Mesenchymal stem cell (in vitro differentiated cells and primary cell): ENCODE results near the gene TERC. TPM values are rescaled to one million over a fixed set of nuclear protein-coding genes. Genes with fewer than 3 reads are reported as not detected.

Experiments used
- DNase-seq: peaks from one replicate; pipeline ENCODE4 v3.0.0-alpha.2; 2013
- H2AFZ ChIP-seq: one replicate; pipeline ENCODE4 v1.6.1; 2013; ENCODE audit warnings: low read depth, mild to moderate bottlenecking, control low read depth, inconsistent platforms, low read length, moderate library complexity
- H2AK5ac ChIP-seq: 2 replicates; pipeline ENCODE4 v1.6.1; 2013; ENCODE audit warnings: low read length, moderate library complexity, mild to moderate bottlenecking, inconsistent platforms; ENCODE audit not compliant: severe bottlenecking
- H2BK120ac ChIP-seq: one replicate; pipeline ENCODE4 v1.6.1; 2013; ENCODE audit warnings: low read depth, mild to moderate bottlenecking, inconsistent platforms, low read length, moderate library complexity
- H2BK12ac ChIP-seq, 2 experiments: one replicate each; pipeline ENCODE4 v1.6.1; 2013; ENCODE audit warnings: inconsistent platforms in 2 of 2, low read length in 2 of 2, mild to moderate bottlenecking in 2 of 2, moderate library complexity in 2 of 2, control low read depth in 1 of 2
- H2BK15ac ChIP-seq: one replicate; pipeline ENCODE4 v1.6.1; 2013; ENCODE audit warnings: mild to moderate bottlenecking, low read depth, inconsistent platforms; ENCODE audit not compliant: poor library complexity, severe bottlenecking
- H2BK5ac ChIP-seq: 2 replicates; pipeline ENCODE4 v1.6.1; 2013; ENCODE audit warnings: low read depth, mild to moderate bottlenecking, low read length, control low read depth, inconsistent platforms; ENCODE audit not compliant: poor library complexity, severe bottlenecking
- H3K14ac ChIP-seq, 2 experiments: one replicate each; pipeline ENCODE4 v1.6.1; 2013; ENCODE audit warnings: inconsistent platforms in 2 of 2, low read length in 2 of 2, control low read depth in 1 of 2, mild to moderate bottlenecking in 1 of 2, moderate library complexity in 1 of 2
- H3K18ac ChIP-seq, 2 experiments: one replicate each; pipeline ENCODE4 v1.6.1; 2013; ENCODE audit warnings: inconsistent platforms in 2 of 2, low read length in 2 of 2, control low read depth in 1 of 2, low read depth in 1 of 2, mild to moderate bottlenecking in 1 of 2
- H3K23ac ChIP-seq, 2 experiments: one replicate each; pipeline ENCODE4 v1.6.1; 2013; ENCODE audit warnings: inconsistent platforms in 2 of 2, low read length in 2 of 2, mild to moderate bottlenecking in 2 of 2, moderate library complexity in 2 of 2, control low read depth in 1 of 2
- H3K27ac ChIP-seq: 2 replicates; pipeline ENCODE4 v1.5.1; 2013; ENCODE audit warnings: mild to moderate bottlenecking, moderate library complexity, low read length, control low read depth, inconsistent platforms; ENCODE audit not compliant: poor library complexity, severe bottlenecking
- H3K27me3 ChIP-seq, 2 experiments: 2 replicates each; pipeline versions ENCODE4 v1.6.1 to v1.7.0; 2013; ENCODE audit warnings: low read length in 2 of 2, mild to moderate bottlenecking in 2 of 2, moderate library complexity in 2 of 2, control low read depth in 1 of 2, inconsistent platforms in 1 of 2; ENCODE audit not compliant: control insufficient read depth in 1 of 2, insufficient read depth in 1 of 2
- H3K36me3 ChIP-seq, 2 experiments: 2 replicates each; pipeline versions ENCODE4 v1.6.1 to v1.7.0; 2013; ENCODE audit warnings: low read length in 2 of 2, control low read depth in 1 of 2, inconsistent platforms in 1 of 2, low read depth in 1 of 2, mild to moderate bottlenecking in 1 of 2; ENCODE audit not compliant: insufficient read depth in 2 of 2, control insufficient read depth in 1 of 2
- H3K4ac ChIP-seq, 2 experiments: one replicate each; pipeline ENCODE4 v1.6.1; 2013; ENCODE audit warnings: inconsistent platforms in 2 of 2, low read length in 2 of 2, mild to moderate bottlenecking in 2 of 2, moderate library complexity in 2 of 2, control low read depth in 1 of 2, low read depth in 1 of 2
- H3K4me1 ChIP-seq: 2 replicates; pipeline ENCODE4 v1.6.1; 2013; ENCODE audit warnings: low read depth, low read length, control low read depth; ENCODE audit not compliant: control insufficient read depth, insufficient read depth
- H3K4me2 ChIP-seq: 2 replicates; pipeline ENCODE4 v1.6.1; 2013; ENCODE audit warnings: low read length, mild to moderate bottlenecking, inconsistent platforms; ENCODE audit not compliant: poor library complexity, severe bottlenecking
- H3K4me3 ChIP-seq, 2 experiments: 2 replicates each; pipeline versions ENCODE4 v1.5.1 to v1.7.0; 2013; ENCODE audit warnings: low read length in 2 of 2, mild to moderate bottlenecking in 2 of 2, control low read depth in 1 of 2, low read depth in 1 of 2; ENCODE audit not compliant: insufficient read depth in 1 of 2
- H3K79me1 ChIP-seq: replicated peaks from 2 replicates; pipeline ENCODE4 v1.6.1; 2013; ENCODE audit warnings: mild to moderate bottlenecking, control low read depth, low read length, inconsistent platforms; ENCODE audit not compliant: poor library complexity, severe bottlenecking
- H3K9ac ChIP-seq: 2 replicates; pipeline ENCODE4 v1.7.0; 2013; ENCODE audit warnings: mild to moderate bottlenecking, low read length, moderate library complexity
- H3K9me3 ChIP-seq: 2 replicates; pipeline ENCODE4 v1.7.0; 2013; ENCODE audit warnings: mild to moderate bottlenecking, low read length; ENCODE audit not compliant: control insufficient read depth
- H4K8ac ChIP-seq: one replicate; pipeline ENCODE4 v1.6.1; 2013; ENCODE audit warnings: inconsistent platforms, mild to moderate bottlenecking, low read length, moderate library complexity
- H4K91ac ChIP-seq: one replicate; pipeline ENCODE4 v1.6.1; 2013; ENCODE audit warnings: mild to moderate bottlenecking, low read length, inconsistent platforms
- WGBS: methylation state at CpG from one replicate; pipeline ENCODE4 v1.1.7; 2013; ENCODE audit warnings: mixed read lengths; 5-methylcytosine and 5-hydroxymethylcytosine counted together
- polyA plus RNA-seq, 2 experiments: library from polyadenylated mRNA; stranded (reverse); fragments of 200-250 nt; gene quantifications; one replicate each; pipeline ENCODE4 v1.2.3, GENCODE V29; 2013

Gene TERC
- polyA plus RNA-seq (2013, experiment 1 of 2), result 0.19 TPM
- not detected for polyA plus RNA-seq (2013, experiment 2 of 2)

DNA sequence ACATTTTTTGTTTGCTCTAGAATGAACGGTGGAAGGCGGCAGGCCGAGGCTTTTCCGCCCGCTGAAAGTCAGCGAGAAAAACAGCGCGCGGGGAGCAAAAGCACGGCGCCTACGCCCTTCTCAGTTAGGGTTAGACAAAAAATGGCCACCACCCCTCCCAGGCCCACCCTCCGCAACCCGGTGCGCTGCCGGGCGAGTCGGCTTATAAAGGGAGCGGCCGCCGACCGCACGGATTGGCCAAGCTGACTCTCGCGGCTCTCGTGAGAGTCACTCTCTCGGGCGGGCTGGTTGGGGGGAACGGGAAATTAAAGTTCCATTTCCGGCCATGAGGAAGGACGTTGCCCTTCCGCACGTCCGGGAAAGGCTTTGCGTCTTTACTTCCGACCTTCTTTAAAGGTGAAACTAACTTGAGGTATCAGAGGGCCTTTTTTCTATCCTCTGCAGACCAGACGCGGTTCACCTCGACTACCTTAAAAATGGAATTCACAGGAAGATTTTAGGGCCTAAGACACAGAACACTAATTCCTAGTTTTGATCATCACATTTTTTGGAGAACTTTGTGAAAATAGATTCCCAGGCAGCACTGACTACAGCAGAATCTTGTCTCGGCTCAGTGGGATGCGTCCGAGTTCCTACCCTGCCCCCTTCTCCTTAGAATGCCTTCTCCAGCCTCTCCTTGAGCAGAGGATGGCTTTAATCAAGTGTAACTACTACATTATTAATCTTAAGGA, at the start of gene TERC:
Gene TERC, minus strand, starts transcription at position 179 of the 731 bp plus-strand sequence.
- 11% methylated on average over 41 of the region's 42 CpGs for WGBS
- Histone ChIP-seq H4K8ac (peak within 1 kb of the TSS; percentile 97), H2BK12ac (no peak within 1 kb of the TSS), H2AFZ (peak within 1 kb of the TSS; percentile 96), H3K9ac (peak within 1 kb of the TSS; percentile 98), H3K4ac (peak within 1 kb of the TSS; percentile 96), H2AK5ac (no peak within 1 kb of the TSS), H3K79me1 (peaks cover 3% of the 10 kb centered on the region), H3K27ac (no peak within 1 kb of the TSS), H3K14ac (peak within 1 kb of the TSS in 1 of 2 experiments; percentile 96), H3K27me3 (no peaks in the 10 kb centered on the region), H3K4me3 (peak within 1 kb of the TSS; percentile 49 to 87), H3K4me2 (peak within 1 kb of the TSS; percentile 72), H3K36me3 (peaks cover 6 to 10% of the 10 kb centered on the region in 2 experiments), H4K91ac (peak within 1 kb of the TSS; percentile 98), H2BK120ac (peak within 1 kb of the TSS; percentile 84), H3K18ac (peak within 1 kb of the TSS; percentile 34 to 90), H3K23ac (peak within 1 kb of the TSS in 1 of 2 experiments; percentile 85), H2BK5ac (no peak within 1 kb of the TSS), H3K9me3 (peaks cover 5% of the 10 kb centered on the region), H3K4me1 (peaks cover 9% of the 10 kb centered on the region), H2BK15ac (peak within 1 kb of the TSS; percentile 38)
- DNase-seq, result peak; percentile 82

DNA sequence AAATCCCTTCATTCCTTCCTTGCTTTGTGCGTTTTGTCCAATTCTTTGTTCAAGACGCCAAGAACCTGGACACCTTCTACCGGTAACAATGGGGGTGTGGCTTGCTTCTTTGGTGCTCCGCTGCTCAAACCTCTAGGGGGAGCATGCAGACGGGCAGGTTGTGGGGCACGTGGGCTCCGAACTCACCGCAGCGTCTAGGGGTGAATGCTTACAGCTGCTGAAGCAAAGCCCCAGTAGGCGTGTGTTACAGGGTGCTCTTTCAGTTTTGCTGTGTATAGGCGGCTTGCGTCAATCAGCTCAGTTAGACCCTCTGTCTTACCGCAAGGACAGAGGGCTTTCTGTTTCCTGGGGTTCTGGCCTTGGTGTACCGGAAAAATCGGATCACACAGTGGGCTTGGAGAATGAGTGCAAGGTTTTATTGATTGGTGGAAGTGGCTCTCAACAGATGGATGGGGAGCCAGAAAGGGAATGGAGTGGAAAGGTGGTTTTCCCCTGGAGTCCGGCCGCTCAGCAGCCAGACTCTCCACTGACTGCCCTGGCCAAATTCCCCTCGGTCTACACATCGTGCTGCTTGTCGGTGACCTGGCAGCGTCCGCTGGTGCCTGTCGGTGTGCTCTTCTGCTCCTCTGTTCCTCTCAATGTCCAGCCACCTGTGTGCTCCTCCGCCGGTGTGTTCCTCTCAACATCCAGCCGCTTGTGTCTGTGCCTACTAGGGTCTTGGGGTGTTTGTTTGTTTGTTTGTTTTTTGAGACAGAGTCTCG, 49.1 kb upstream of the TERC start:
- Histone ChIP-seq H2BK120ac (no peak overlapping the region), H4K8ac (peak overlapping the region; percentile 27)
- 76% methylated on average over 27 of the region's 27 CpGs for WGBS

DNA sequence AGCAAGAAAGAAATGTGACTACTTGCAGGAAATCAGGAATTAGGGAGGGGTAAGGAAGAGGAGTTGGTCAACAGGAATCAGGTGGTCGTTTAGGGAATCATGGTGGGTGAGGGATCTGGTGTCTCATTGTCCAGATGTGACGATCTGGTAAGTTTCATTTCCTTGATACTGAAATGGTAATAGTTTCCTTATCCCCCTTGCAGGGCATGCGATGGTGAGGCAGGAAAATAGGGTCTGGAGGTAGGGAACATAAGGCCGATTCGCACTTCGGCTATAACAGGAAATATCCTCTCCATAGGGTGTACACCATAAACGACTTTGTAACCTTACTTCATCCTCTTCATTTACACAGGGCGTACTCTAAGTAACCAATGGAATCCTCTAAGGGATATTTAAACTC, 48.4 kb upstream of the TERC start:
- H2AFZ ChIP-seq, result peak overlapping the region; percentile 98
- peaks cover 0 to 3% of the 10 kb centered on the region in 2 experiments for H3K36me3 ChIP-seq
- no peak overlapping the region for H4K91ac ChIP-seq
- no peak overlapping the region for H2BK5ac ChIP-seq
- H3K27ac ChIP-seq, result no peak overlapping the region
- H3K9me3 ChIP-seq, result peaks cover 7% of the 10 kb centered on the region
- H3K79me1 ChIP-seq, result no peaks in the 10 kb centered on the region
- H3K18ac ChIP-seq, result no peak overlapping the region
- H2AK5ac ChIP-seq, result no peak overlapping the region
- no peak overlapping the region for H3K4ac ChIP-seq
- H3K27me3 ChIP-seq, result no peaks in the 10 kb centered on the region
- 70% methylated on average over 7 of the region's 8 CpGs for WGBS
- peak overlapping the region; percentile 33 for H4K8ac ChIP-seq
- no peak overlapping the region for H3K23ac ChIP-seq
- peak overlapping the region; percentile 88 for H3K9ac ChIP-seq
- no peak overlapping the region for H3K4me2 ChIP-seq
- H3K14ac ChIP-seq, result no peak overlapping the region
- no peak overlapping the region for H2BK12ac ChIP-seq
- DNase-seq, result no peak
- no peak overlapping the region for H2BK15ac ChIP-seq
- no peak overlapping the region for H2BK120ac ChIP-seq
- peak overlapping the region in 1 of 2 experiments; percentile 77 for H3K4me3 ChIP-seq
- peaks cover 11% of the 10 kb centered on the region for H3K4me1 ChIP-seq

More for the DNA sequence above, 49.1 kb upstream of the TERC start:
- Histone ChIP-seq H2BK12ac (no peak overlapping the region), H3K4me2 (no peak overlapping the region), H3K4me1 (peaks cover 11% of the 10 kb centered on the region), H3K36me3 (peaks cover 0 to 3% of the 10 kb centered on the region in 2 experiments), H2BK5ac (no peak overlapping the region), H3K27me3 (no peaks in the 10 kb centered on the region), H2AFZ (no peak overlapping the region), H3K9me3 (peaks cover 7% of the 10 kb centered on the region), H3K14ac (no peak overlapping the region), H3K23ac (no peak overlapping the region), H2BK15ac (no peak overlapping the region), H3K27ac (no peak overlapping the region), H4K91ac (no peak overlapping the region), H3K4me3 (peak overlapping the region in 1 of 2 experiments; percentile 77), H2AK5ac (no peak overlapping the region), H3K79me1 (no peaks in the 10 kb centered on the region), H3K4ac (no peak overlapping the region), H3K9ac (peak overlapping the region; percentile 88), H3K18ac (no peak overlapping the region)
- DNase-seq, result no peak
